ENCODE results near the gene SLC4A11. TPM values are rescaled to one million over a fixed set of nuclear protein-coding genes. Genes with fewer than 3 reads are reported as not detected.

SLC4A11 gene
- total RNA-seq (2014; rRNA removed; shearing (Covaris generic)) = 0.24 TPM in 1 of 2 replicates, not detected in the other

DNA sequence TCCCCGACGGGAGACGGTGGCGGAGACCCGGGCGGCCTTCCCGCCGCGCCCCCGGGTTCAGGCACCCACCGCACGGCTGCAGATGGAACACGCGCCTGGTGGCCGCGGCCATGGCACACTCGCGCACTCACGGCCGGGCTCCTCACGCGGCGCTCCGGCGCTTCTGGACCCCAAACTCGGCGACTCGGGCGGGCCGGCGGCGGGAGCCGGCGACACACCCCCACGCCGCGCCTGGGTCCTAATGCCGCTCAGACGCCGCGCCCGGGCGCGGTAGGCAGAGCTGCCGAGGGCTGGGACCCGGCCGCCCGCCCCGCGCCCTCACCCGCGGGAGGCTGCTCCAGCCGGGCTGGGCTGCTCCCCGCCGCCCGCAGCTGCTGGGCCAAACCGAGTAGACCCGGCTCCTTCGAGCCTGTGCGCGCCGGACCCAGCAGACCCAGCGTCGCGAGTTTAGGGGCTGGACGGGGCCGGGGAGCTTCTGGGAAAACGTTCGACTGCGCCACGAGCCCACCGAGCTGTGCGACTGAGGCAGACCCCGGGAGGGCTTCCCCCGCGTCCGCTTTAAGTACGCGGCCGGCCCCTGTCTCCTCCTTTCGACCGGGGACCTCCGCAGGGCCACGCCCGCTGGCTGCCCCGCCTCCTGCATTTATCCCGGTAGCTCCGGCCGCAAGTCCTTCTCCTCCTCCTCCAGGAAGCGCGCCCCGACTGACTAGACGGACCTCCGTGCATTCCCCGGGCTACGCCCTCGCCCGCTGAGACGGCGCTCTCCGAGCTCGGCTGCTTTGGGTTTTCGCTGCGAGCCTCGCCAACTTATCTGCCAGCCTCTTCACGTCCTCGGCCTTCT is at the start of gene SLC4A11:
Gene SLC4A11 (minus strand): TSS at position 165 of the 841 bp plus-strand sequence. CDS start 53 bp downstream, at position 112.
- Histone ChIP-seq H3K9me3 (replicated peaks) (no peaks in the 10 kb centered on the region; the same call in 1 of the 2 replicates), H3K4me3 (peak within 1 kb of the TSS; percentile 47), H3K4me1 (replicated peaks) (peaks cover 20% of the 10 kb centered on the region), H3K27ac (no peak within 1 kb of the TSS), H3K36me3 (no peaks in the 10 kb centered on the region), H3K27me3 (replicated peaks) (peaks cover 38% of the 10 kb centered on the region)
- peak; percentile 39 to 66 for DNase-seq (ENCODE audit: low read depth in 1 of 2, low spot score in 2 of 2)

DNA sequence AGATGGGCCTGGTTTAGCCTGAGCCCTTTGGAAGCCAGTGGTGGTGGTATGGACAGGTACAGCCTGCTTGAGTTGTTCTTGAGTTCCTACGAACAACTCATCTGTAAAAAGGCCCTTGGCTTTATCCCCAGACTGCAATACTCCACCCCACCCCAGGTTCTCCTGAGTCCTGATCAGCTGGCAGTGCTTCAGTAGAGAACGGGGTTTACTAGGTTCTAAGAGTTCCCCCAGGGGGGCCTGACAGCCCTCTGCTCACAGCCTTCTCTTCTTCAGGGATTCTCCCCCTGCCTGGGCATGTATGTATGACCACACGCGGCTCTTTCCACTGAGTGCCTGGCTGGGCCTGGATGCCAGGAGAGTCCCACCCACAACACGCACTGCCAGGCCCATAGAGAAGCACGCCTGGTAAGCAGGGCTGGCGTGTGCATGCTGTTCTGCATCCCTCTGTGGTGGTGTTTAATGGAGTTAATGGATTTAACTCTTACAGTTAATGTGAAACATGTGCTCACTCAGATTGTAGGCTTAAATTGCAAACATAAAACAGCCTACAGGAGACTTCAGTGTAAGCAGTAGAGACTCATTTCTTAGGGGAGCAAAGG is 44.3 kb upstream of the SLC4A11 start:
- no peak for DNase-seq (ENCODE audit: low read depth in 1 of 2, low spot score in 2 of 2)
- Histone ChIP-seq H3K27ac (no peak overlapping the region), H3K36me3 (peaks cover 52% of the 10 kb centered on the region), H3K27me3 (replicated peaks) (no peaks in the 10 kb centered on the region), H3K9me3 (replicated peaks) (no peaks in the 10 kb centered on the region), H3K4me1 (replicated peaks) (no peaks in the 10 kb centered on the region), H3K4me3 (no peak overlapping the region)

DNA sequence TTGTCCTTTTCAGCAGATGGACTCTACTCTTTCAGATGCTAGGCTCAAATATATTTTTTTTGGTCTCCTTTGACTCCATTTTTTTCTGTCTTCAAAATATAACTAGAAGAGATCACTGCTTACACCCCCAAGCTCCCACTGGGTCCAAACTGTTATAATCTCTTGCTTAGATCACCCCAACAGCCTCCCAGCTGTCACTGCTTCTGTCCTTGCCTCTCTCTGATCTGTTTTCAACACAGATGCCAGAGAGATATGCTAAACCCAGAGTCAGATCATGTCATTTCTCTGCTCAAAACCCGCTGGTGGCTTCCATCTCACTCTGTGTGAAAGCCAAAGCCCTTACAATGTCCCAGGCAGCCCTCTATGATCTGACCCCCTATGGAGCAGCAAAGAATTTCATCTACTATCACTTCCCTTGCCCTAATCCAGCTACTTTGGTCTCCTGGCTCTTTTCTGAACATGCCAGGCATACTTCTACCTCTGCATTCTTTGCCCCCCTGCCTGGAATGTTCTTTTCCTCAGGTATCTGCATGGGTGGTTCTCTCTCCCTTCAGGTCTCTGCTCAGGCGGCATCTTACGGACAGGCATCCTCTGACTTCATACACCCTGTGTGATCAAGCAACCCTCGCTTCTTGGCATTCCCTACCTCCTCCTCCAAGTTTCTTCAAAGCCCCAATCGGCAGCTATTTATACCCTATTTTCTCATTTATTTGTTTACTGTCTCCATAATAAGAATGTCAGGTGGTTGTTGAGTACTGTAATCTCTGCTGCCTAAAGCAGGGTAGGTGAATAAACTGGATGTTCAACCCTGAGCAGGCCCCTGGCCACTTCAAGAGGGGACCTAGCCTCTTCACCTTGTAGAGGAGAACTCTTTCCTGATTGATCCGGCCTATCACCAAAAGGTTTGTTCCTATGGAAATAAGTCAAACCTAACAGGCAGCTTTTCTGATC is 43.6 kb upstream of the SLC4A11 start:
- H3K27ac ChIP-seq = no peak overlapping the region
- peaks cover 54% of the 10 kb centered on the region for H3K36me3 ChIP-seq
- H3K27me3 ChIP-seq (replicated peaks) = no peaks in the 10 kb centered on the region
- H3K4me3 ChIP-seq = no peak overlapping the region
- H3K4me1 ChIP-seq (replicated peaks) = no peaks in the 10 kb centered on the region
- no peak for DNase-seq (ENCODE audit: low read depth in 1 of 2, low spot score in 2 of 2)
- no peaks in the 10 kb centered on the region for H3K9me3 ChIP-seq (replicated peaks)

GRCh38 chr20:3281437-3281836 is 42.4 kb upstream of the SLC4A11 start:
- Histone ChIP-seq H3K36me3 (peaks cover 57% of the 10 kb centered on the region), H3K27ac (no peak overlapping the region), H3K4me1 (replicated peaks) (no peaks in the 10 kb centered on the region), H3K4me3 (no peak overlapping the region), H3K9me3 (replicated peaks) (no peaks in the 10 kb centered on the region), H3K27me3 (replicated peaks) (no peaks in the 10 kb centered on the region)
- DNase-seq (ENCODE audit: low read depth in 1 of 2, low spot score in 2 of 2) = no peak

DNA sequence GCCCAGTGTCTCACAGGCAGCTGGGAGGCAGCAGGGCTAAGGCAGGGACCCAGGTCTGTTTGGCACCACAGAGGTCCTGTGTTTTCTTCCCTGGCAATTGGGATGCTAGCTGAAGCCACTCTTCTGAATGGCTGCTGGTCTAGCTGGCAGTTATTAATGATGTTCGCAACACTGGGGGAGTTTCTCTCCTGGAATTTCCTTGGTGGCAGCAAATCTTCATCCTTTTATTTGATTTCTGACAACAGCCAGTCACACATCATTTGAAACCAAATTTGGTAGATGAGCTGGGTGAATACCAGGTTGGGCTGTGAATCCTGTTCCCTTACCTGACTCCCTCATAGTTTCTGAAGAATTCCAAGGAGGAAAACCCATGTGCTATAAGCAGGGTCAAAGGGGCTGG is 40.8 kb upstream of the SLC4A11 start:
- Histone ChIP-seq H3K27ac (no peak overlapping the region), H3K27me3 (replicated peaks) (no peaks in the 10 kb centered on the region), H3K4me1 (replicated peaks) (no peaks in the 10 kb centered on the region), H3K36me3 (peaks cover 69% of the 10 kb centered on the region), H3K9me3 (replicated peaks) (no peaks in the 10 kb centered on the region), H3K4me3 (no peak overlapping the region)
- no peak for DNase-seq (ENCODE audit: low read depth in 1 of 2, low spot score in 2 of 2)

- no peak for DNase-seq (ENCODE audit: low read depth in 1 of 2, low spot score in 2 of 2)
- Histone ChIP-seq H3K4me1 (replicated peaks) (no peaks in the 10 kb centered on the region), H3K27ac (no peak overlapping the region), H3K36me3 (peaks cover 69% of the 10 kb centered on the region), H3K27me3 (replicated peaks) (no peaks in the 10 kb centered on the region), H3K4me3 (no peak overlapping the region), H3K9me3 (replicated peaks) (no peaks in the 10 kb centered on the region)
Observed at GRCh38 chr20:3277686-3278465, 38.9 kb upstream of the SLC4A11 start.

GRCh38 chr20:3276680-3277015 is 37.7 kb upstream of the SLC4A11 start:
- Histone ChIP-seq H3K9me3 (replicated peaks) (no peaks in the 10 kb centered on the region), H3K36me3 (peaks cover 65% of the 10 kb centered on the region), H3K27ac (no peak overlapping the region), H3K4me3 (no peak overlapping the region), H3K4me1 (replicated peaks) (no peaks in the 10 kb centered on the region), H3K27me3 (replicated peaks) (no peaks in the 10 kb centered on the region)
- no peak for DNase-seq (ENCODE audit: low read depth in 1 of 2, low spot score in 2 of 2)

DNA sequence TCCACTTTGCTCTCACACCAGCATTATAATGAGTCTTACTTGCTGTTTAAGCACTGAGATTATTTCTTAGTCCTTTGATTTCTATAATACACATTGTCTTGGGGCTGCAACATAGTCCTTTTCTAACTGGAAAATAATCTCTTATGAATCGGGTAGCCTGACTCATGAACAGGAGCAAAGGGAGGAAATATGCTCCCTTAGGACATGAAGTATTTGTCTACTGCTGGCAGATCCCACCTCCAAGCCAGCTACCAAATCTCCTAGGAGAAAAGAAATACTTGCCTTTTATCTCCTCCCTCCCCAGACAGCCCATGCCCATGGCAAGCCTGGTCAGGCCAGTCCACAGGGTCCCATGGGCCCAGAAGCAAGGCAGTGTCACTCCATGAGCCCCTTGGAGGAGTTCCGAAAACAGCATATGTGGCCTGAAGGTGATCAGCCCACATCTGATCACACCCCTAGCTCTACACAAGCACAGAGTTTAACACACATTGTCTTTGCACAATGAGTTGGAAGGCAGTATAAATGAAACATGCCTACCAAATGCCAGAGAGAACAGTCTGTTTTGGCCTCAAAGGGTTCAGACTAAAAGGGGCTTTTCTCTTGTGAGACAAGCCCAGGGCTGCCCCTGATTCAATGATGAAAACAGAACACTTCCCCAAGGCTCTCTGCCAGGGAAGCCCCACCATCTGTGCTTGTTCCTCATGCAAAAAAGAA is 37.1 kb upstream of the SLC4A11 start:
- Histone ChIP-seq H3K4me3 (no peak overlapping the region), H3K9me3 (replicated peaks) (no peaks in the 10 kb centered on the region), H3K27me3 (replicated peaks) (no peaks in the 10 kb centered on the region), H3K36me3 (peaks cover 63% of the 10 kb centered on the region), H3K27ac (no peak overlapping the region), H3K4me1 (replicated peaks) (no peaks in the 10 kb centered on the region)
- no peak for DNase-seq (ENCODE audit: low read depth in 1 of 2, low spot score in 2 of 2)

GRCh38 chr20:3275064-3275935 is 36.3 kb upstream of the SLC4A11 start:
- no peak overlapping the region for H3K27ac ChIP-seq
- H3K4me3 ChIP-seq = no peak overlapping the region
- no peaks in the 10 kb centered on the region for H3K9me3 ChIP-seq (replicated peaks)
- peaks cover 59% of the 10 kb centered on the region for H3K36me3 ChIP-seq
- no peak for DNase-seq (ENCODE audit: low read depth in 1 of 2, low spot score in 2 of 2)
- no peaks in the 10 kb centered on the region for H3K27me3 ChIP-seq (replicated peaks)
- no peaks in the 10 kb centered on the region for H3K4me1 ChIP-seq (replicated peaks)

DNA sequence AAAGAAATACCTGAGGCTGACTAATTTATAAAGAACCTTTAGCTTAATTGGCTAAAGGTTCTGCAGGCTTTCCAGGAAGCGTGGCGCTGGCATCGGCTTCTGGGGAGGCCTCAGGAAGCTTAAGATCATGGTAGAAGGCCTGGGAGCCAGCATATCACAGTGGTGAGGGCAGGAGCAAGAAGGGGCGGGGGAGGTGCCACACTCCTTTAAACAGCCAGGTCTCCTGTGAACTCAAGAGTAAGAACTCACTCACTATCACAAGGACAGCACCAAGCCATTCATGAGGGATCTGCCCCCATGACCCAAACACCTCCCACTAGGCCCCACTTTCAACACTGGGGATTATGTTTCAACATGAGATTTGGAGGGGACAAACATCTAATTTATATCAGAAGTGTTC is 34.4 kb upstream of the SLC4A11 start:
- no peaks in the 10 kb centered on the region for H3K27me3 ChIP-seq (replicated peaks)
- H3K27ac ChIP-seq = no peak overlapping the region
- peaks cover 46% of the 10 kb centered on the region for H3K36me3 ChIP-seq
- H3K4me3 ChIP-seq = no peak overlapping the region
- no peaks in the 10 kb centered on the region for H3K9me3 ChIP-seq (replicated peaks)
- H3K4me1 ChIP-seq (replicated peaks) = no peaks in the 10 kb centered on the region
- DNase-seq (ENCODE audit: low read depth in 1 of 2, low spot score in 2 of 2) = no peak

DNA sequence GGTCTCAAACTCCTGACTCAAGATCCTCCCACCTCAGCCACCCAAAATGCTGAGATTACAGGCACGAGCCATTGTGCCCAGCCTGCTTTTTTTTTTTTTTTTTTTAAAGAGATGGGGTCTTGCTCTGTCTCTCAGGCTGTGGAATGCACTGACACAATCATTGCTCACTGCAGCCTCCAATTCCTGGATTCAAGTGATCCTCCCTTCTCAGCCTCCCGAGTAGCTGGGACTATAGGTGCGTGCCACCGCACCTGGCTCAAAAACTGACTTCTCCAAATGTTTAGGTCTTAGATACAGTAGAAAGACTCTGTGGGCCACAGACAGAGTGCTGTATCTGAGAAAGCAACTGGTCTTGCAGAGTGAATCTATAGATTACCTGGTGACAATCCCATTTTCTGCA is 31.1 kb upstream of the SLC4A11 start:
- no peak for DNase-seq (ENCODE audit: low read depth in 1 of 2, low spot score in 2 of 2)
- Histone ChIP-seq H3K4me3 (no peak overlapping the region), H3K4me1 (replicated peaks) (no peaks in the 10 kb centered on the region), H3K9me3 (replicated peaks) (no peaks in the 10 kb centered on the region), H3K36me3 (peaks cover 19% of the 10 kb centered on the region), H3K27ac (no peak overlapping the region), H3K27me3 (replicated peaks) (no peaks in the 10 kb centered on the region)

- no peak for DNase-seq (ENCODE audit: low read depth in 1 of 2, low spot score in 2 of 2)
- Histone ChIP-seq H3K27me3 (replicated peaks) (no peaks in the 10 kb centered on the region), H3K9me3 (replicated peaks) (no peaks in the 10 kb centered on the region), H3K4me3 (no peak overlapping the region), H3K36me3 (peaks cover 33% of the 10 kb centered on the region), H3K27ac (no peak overlapping the region), H3K4me1 (replicated peaks) (peaks cover 6% of the 10 kb centered on the region)
Observed at GRCh38 chr20:3262566-3262965, 23.6 kb upstream of the SLC4A11 start.
